ENCODE results near the gene OR2A7.
"Not testable (repeated sequence)": the region's sequence is repeated elsewhere in the genome, so short reads cannot be mapped to it uniquely, and the experiment has no call there.

DNA sequence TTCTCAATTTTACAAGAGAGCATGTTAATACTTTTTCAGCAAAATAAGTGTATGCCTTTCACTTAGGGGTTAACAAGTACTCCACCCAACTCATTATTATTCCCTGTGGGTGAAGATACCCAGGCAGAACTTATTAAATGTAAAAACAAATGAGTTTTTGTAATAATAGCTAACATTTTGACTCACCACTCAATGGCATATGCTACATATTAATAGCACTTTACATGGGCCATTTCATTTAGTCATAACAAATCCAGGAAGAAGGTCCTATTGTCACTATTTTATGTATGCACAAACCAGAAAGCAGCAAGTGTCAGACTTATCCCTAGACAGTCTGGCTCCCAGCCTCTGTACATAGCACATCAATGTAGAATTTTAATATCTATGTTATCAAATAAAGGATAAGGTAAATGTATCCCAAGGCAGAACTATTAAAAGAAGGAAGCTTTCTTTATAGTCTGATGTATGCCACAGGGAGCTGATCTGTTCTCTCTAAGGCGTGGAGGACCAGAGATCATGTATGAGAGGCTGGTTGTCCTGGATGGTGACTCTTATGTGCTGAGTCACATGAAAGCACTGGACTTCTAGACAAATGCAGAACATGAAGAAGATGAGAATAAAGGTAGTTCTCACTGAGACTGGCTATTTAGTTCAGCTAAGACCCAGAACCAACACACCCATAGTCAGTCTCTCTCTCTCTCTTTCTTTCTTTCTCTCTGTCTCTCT lies 38.1 kb upstream of the OR2A7 start:
- TF ChIP-seq CTCF (IDR thresholded peaks at IDR 0.05); POLR2A (IDR thresholded peaks at IDR 0.05); POLR2AphosphoS5 (IDR thresholded peaks at IDR 0.05; ENCODE audit: insufficient read depth in 1 of 2, low read depth in 1 of 2): not testable (repeated sequence)
